Smooth muscle cell (in vitro differentiated cells): ENCODE data around the gene OR1L4. TPM values are rescaled to one million over a fixed set of nuclear protein-coding genes. Genes with fewer than 3 reads are reported as not detected.

Source experiments
- DNase-seq: peaks from one replicate; lab custom pipeline; 2025; ENCODE audit not compliant: unreplicated experiment; lab: John Stamatoyannopoulos, UW
- H2AFZ ChIP-seq: fragments of 200-600 bp; sonication (generic); 2 replicates; pipeline ENCODE4 v1.6.0; 2016; ENCODE audit warnings: antibody characterized with exemption, low read depth, mild to moderate bottlenecking
- H3F3A ChIP-seq: fragments of 200-600 bp; sonication (generic); 2 replicates; pipeline ENCODE4 v1.6.0; 2017; ENCODE audit warnings: antibody characterized with exemption, low read depth
- H3K27ac ChIP-seq: fragments of 200-600 bp; sonication (generic); 2 replicates; pipeline ENCODE4 v1.5.1; 2016; ENCODE audit warnings: low read depth, mild to moderate bottlenecking
- H3K27me3 ChIP-seq: fragments of 200-600 bp; sonication (generic); 2 replicates; pipeline ENCODE4 v1.6.1; 2016; ENCODE audit warnings: low read depth, mild to moderate bottlenecking
- H3K36me3 ChIP-seq: fragments of 200-600 bp; sonication (generic); 2 replicates; pipeline ENCODE4 v1.5.1; 2016; ENCODE audit warnings: low read depth
- H3K4me1 ChIP-seq: fragments of 200-600 bp; sonication (generic); 2 replicates; pipeline ENCODE4 v1.5.1; 2016; ENCODE audit warnings: low read depth
- H3K4me2 ChIP-seq: fragments of 200-600 bp; sonication (generic); 2 replicates; pipeline ENCODE4 v1.6.0; 2016; ENCODE audit warnings: mild to moderate bottlenecking
- H3K4me3 ChIP-seq: fragments of 200-600 bp; sonication (generic); 2 replicates; pipeline ENCODE4 v1.5.1; 2016; ENCODE audit warnings: mild to moderate bottlenecking
- H3K79me2 ChIP-seq: fragments of 200-600 bp; sonication (generic); 2 replicates; pipeline ENCODE4 v1.6.0; 2016; ENCODE audit warnings: low read depth, mild to moderate bottlenecking
- H3K9ac ChIP-seq: fragments of 200-600 bp; sonication (generic); 2 replicates; pipeline ENCODE4 v1.6.0; 2016; ENCODE audit warnings: low read depth
- H3K9me3 ChIP-seq: fragments of 200-600 bp; sonication (generic); replicated peaks from 2 replicates; pipeline ENCODE4 v1.5.1; 2016; ENCODE audit warnings: low read depth
- H4K20me1 ChIP-seq: fragments of 200-600 bp; sonication (generic); 2 replicates; pipeline ENCODE4 v1.6.0; 2016; ENCODE audit warnings: low read depth
- CTCF ChIP-seq: fragments of 200-600 bp; sonication (generic); IDR thresholded peaks from 2 replicates; pipeline ENCODE4 v1.5.1; 2017; ENCODE audit warnings: borderline replicate concordance, mild to moderate bottlenecking, antibody characterized with exemption; ENCODE audit not compliant: insufficient read depth, poor library complexity, severe bottlenecking
- WGBS: methylation state at CpG from one replicate; pipeline ENCODE4 v1.1.7; 2016; ENCODE audit warnings: low lambda C conversion rate; 5-methylcytosine and 5-hydroxymethylcytosine counted together
- polyA plus RNA-seq: library from polyadenylated mRNA; unstranded; fragments of >200 nt; fragmentation: Nextera tagmentation; extraction: Ambion mirVana; gene quantifications from 2 replicates; pipeline ENCODE4 v1.2.1, GENCODE V29; 2016
- total RNA-seq: library from RNA; depleted of rRNA; stranded (reverse); fragments of >200 nt; gene quantifications from 2 replicates; pipeline ENCODE4 v1.2.3, GENCODE V29; 2014

The OR1L4 gene
- total RNA-seq = not detected in 2 replicates
- polyA plus RNA-seq = not detected in 2 replicates

DNA sequence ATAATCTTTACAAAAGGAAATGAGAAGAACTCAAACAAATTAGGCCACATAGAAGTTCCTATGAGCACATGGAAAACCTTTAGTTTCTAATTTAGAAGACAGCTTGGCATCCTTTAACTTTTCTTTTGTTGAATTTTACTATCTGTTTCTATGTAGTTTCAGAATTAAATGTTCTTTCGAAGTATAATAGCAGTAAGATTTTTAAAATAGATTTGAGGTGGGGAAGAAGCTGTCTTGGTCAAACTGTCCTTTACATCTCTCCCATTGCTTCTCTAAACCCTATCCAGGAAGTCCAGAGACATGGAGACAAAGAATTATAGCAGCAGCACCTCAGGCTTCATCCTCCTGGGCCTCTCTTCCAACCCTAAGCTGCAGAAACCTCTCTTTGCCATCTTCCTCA, at the start of gene OR1L4:
OR1L4 (plus strand) TSS at position 301 of the 400 bp plus-strand sequence; CDS start at position 301, 0 bp downstream.
- H3K9ac ChIP-seq = no peak within 1 kb of the TSS
- no peak for DNase-seq
- no peak within 1 kb of the TSS for H3K4me3 ChIP-seq
- no peaks in the 10 kb centered on the region for H4K20me1 ChIP-seq
- no peaks in the 10 kb centered on the region for H3K9me3 ChIP-seq
- no peaks in the 10 kb centered on the region for H3K4me1 ChIP-seq
- H2AFZ ChIP-seq = no peak within 1 kb of the TSS
- WGBS = 53% methylated on average over 1 of the region's 1 CpG
- no peaks in the 10 kb centered on the region for H3F3A ChIP-seq
- H3K36me3 ChIP-seq = no peaks in the 10 kb centered on the region
- no peak for TF ChIP-seq CTCF
- no peak within 1 kb of the TSS for H3K27ac ChIP-seq
- H3K4me2 ChIP-seq = no peak within 1 kb of the TSS
- no peaks in the 10 kb centered on the region for H3K27me3 ChIP-seq
- no peaks in the 10 kb centered on the region for H3K79me2 ChIP-seq

DNA sequence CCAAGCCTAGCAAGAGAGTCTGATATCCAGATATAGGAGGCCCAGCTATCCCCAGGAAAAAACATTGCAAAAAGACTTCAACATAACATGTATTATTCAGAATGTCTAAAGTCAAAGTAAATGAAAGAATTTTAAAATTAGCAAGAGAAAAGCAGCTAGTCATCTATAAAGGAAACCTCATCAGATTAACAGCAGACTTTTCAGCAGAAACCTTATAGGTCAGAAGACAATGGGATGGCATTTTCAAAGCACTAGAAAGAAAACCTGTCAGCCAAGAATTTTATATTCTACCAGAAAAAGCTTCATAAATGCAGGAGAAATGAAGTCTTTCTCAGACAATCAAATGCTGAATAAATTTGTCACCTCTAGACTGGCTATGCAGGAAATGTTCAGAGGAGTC, 38.9 kb upstream of the OR1L4 start:
- Histone ChIP-seq H3K36me3 (no peaks in the 10 kb centered on the region), H3K27ac (no peak overlapping the region), H3K4me1 (no peaks in the 10 kb centered on the region), H3K4me2 (no peak overlapping the region), H3F3A (no peaks in the 10 kb centered on the region), H3K79me2 (no peaks in the 10 kb centered on the region), H3K4me3 (no peak overlapping the region), H2AFZ (no peak overlapping the region), H3K9ac (no peak overlapping the region), H3K27me3 (no peaks in the 10 kb centered on the region), H3K9me3 (peaks cover 8% of the 10 kb centered on the region), H4K20me1 (no peaks in the 10 kb centered on the region)
- no peak for TF ChIP-seq CTCF
- DNase-seq = no peak

GRCh38 chr9:122695696-122696095, 28.1 kb upstream of the OR1L4 start:
- TF ChIP-seq CTCF = no peak
- Histone ChIP-seq H3K9ac (no peak overlapping the region), H3F3A (no peaks in the 10 kb centered on the region), H3K4me1 (no peaks in the 10 kb centered on the region), H3K9me3 (peaks cover 17% of the 10 kb centered on the region), H3K36me3 (no peaks in the 10 kb centered on the region), H4K20me1 (no peaks in the 10 kb centered on the region), H3K4me2 (no peak overlapping the region), H2AFZ (no peak overlapping the region), H3K27me3 (no peaks in the 10 kb centered on the region), H3K27ac (no peak overlapping the region), H3K79me2 (no peaks in the 10 kb centered on the region), H3K4me3 (no peak overlapping the region)
- DNase-seq = no peak
- 83% methylated on average over 1 of the region's 1 CpG for WGBS

- no peak overlapping the region for H3K4me2 ChIP-seq
- no peak overlapping the region for H2AFZ ChIP-seq
Measured at GRCh38 chr9:122718038-122718437, 5.8 kb upstream of the OR1L4 start.

More at GRCh38 chr9:122718038-122718437, 5.8 kb upstream of the OR1L4 start:
- no peaks in the 10 kb centered on the region for H3K79me2 ChIP-seq
- WGBS = 73% methylated on average over 7 of the region's 7 CpGs
- no peak overlapping the region for H3K27ac ChIP-seq
- H3F3A ChIP-seq = no peaks in the 10 kb centered on the region
- no peaks in the 10 kb centered on the region for H4K20me1 ChIP-seq
- no peak for TF ChIP-seq CTCF
- H3K4me3 ChIP-seq = no peak overlapping the region
- no peak for DNase-seq
- H3K4me1 ChIP-seq = no peaks in the 10 kb centered on the region
- no peak overlapping the region for H3K9ac ChIP-seq
- no peaks in the 10 kb centered on the region for H3K27me3 ChIP-seq
- peaks cover 4% of the 10 kb centered on the region for H3K9me3 ChIP-seq
- H3K36me3 ChIP-seq = no peaks in the 10 kb centered on the region
